DND-41 (cell line): ENCODE data around the gene SWSAP1.
"Not testable (repeated sequence)": the region's sequence is repeated elsewhere in the genome, so short reads cannot be mapped to it uniquely, and the experiment has no call there.

Experiments
- ATAC-seq: fragments of 200-7000 bp; cut with Tn5 transposase; 3 replicates; pipeline ENCODE4 v1.9.1; 2021; ENCODE audit warnings: low read depth; ENCODE audit not compliant: insufficient read depth
- DNase-seq: peaks from one replicate; pipeline ENCODE4 v3.0.0-alpha.2; 2020
- H2AFZ ChIP-seq: 2 replicates; pipeline ENCODE4 v1.6.0; 2012; ENCODE audit warnings: low read depth, low read length
- H3K27ac ChIP-seq: 2 replicates; pipeline ENCODE4 v1.5.1; 2012; ENCODE audit warnings: low read length, inconsistent platforms
- H3K27me3 ChIP-seq: fragments of 200-600 bp; sonication (generic); 2 replicates; pipeline ENCODE4 v1.6.0; 2012; ENCODE audit warnings: low read length, mild to moderate bottlenecking, inconsistent platforms; ENCODE audit not compliant: insufficient read depth, poor library complexity
- H3K36me3 ChIP-seq: 2 replicates; pipeline ENCODE4 v1.5.1; 2012; ENCODE audit warnings: low read length, inconsistent platforms; ENCODE audit not compliant: insufficient read depth
- H3K4me1 ChIP-seq: 2 replicates; pipeline ENCODE4 v1.5.1; 2012; ENCODE audit warnings: mild to moderate bottlenecking, low read length; ENCODE audit not compliant: insufficient read depth
- H3K4me2 ChIP-seq: 2 replicates; pipeline ENCODE4 v1.6.0; 2012; ENCODE audit warnings: mild to moderate bottlenecking, moderate library complexity, low read length, inconsistent platforms; ENCODE audit not compliant: insufficient read depth
- H3K4me3 ChIP-seq, 2 experiments: fragments of 200-600 bp in 1 of 2; shearing (Covaris generic) in 1 of 2; 2 replicates each; pipeline ENCODE4 v1.5.1; 2012 to 2016; ENCODE audit warnings: inconsistent platforms in 2 of 2, low read length in 2 of 2, mild to moderate bottlenecking in 2 of 2, low read depth in 1 of 2, moderate library complexity in 1 of 2
- H3K79me2 ChIP-seq: 2 replicates; pipeline ENCODE4 v1.6.0; 2012; ENCODE audit warnings: low read length, inconsistent platforms; ENCODE audit not compliant: insufficient read depth
- H3K9ac ChIP-seq: 2 replicates; pipeline ENCODE4 v1.6.0; 2012; ENCODE audit warnings: low read depth, mild to moderate bottlenecking, inconsistent platforms, low read length, moderate library complexity
- H3K9me3 ChIP-seq: 2 replicates; pipeline ENCODE4 v1.5.1; 2012; ENCODE audit warnings: low read length, moderate library complexity, mild to moderate bottlenecking, inconsistent platforms; ENCODE audit not compliant: insufficient read depth, severe bottlenecking
- H4K20me1 ChIP-seq: 2 replicates; pipeline ENCODE4 v1.6.0; 2012; ENCODE audit warnings: low read length; ENCODE audit not compliant: insufficient read depth
- EZH2 ChIP-seq: IDR thresholded peaks from 3 replicates; pipeline ENCODE4 v1.6.1; 2012; ENCODE audit warnings: borderline replicate concordance, low read depth, mild to moderate bottlenecking, moderate library complexity, low read length, inconsistent platforms; ENCODE audit not compliant: severe bottlenecking
- TF ChIP-seq, protein P1 (sequence below): IDR thresholded peaks from 2 replicates; pipeline ENCODE4 v1.5.1; 2012; ENCODE audit warnings: borderline replicate concordance, low read length, moderate library complexity, mild to moderate bottlenecking; ENCODE audit not compliant: poor library complexity, severe bottlenecking; ENCODE audit errors: extremely low read depth

SWSAP1 gene

DNA sequence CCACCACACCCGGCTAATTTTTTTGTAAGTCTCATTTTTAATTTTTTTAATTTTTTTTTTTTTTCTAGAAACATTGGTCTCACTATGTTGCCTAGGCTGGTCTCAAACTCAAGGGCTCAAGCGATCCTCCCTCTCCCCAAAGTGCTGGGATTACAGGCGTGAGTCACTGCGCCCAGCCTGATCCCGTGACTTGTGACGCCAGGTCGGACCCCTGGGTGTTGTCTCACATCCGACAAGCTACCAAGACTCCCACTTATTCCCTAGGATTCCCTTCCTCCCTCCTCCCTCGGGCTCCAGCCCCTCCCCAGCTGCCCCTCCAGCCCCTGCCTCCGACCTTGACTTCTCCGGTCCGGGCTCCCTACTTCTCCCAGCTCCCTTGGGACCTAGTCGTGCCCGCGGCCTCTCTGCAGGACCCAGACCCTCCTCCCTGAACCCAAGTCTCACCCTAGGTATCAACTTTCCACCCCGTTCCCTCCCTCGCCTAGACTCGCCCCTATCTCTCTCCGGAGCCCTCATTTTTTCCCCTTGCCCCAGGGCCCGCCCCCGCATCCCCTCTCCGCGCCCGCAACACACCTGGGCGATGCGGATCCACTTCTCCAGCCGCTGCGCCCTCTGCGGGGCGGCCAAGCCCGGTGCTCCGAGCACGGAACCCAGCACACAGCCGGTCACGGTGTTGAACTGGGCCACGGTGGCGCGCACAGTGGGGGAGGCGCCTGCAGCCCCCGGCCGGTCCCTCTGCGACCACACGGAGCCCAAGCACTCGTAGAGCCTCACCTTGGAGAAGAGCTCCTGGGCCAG is 31.6 kb downstream of the SWSAP1 start:
- Histone ChIP-seq H2AFZ (no peak overlapping the region), H3K36me3 (no peaks in the 10 kb centered on the region), H3K27ac (no peak overlapping the region), H3K9me3 (no peaks in the 10 kb centered on the region), H4K20me1 (no peaks in the 10 kb centered on the region), H3K4me3 (no peak overlapping the region), H3K4me1 (no peaks in the 10 kb centered on the region), H3K79me2 (no peaks in the 10 kb centered on the region), H3K4me2 (no peak overlapping the region), H3K9ac (no peak overlapping the region), H3K27me3 (no peaks in the 10 kb centered on the region)
- no peak for ATAC-seq
- no peak for DNase-seq
- TF ChIP-seq EZH2 = no peak
- TF ChIP-seq, protein P1, sequence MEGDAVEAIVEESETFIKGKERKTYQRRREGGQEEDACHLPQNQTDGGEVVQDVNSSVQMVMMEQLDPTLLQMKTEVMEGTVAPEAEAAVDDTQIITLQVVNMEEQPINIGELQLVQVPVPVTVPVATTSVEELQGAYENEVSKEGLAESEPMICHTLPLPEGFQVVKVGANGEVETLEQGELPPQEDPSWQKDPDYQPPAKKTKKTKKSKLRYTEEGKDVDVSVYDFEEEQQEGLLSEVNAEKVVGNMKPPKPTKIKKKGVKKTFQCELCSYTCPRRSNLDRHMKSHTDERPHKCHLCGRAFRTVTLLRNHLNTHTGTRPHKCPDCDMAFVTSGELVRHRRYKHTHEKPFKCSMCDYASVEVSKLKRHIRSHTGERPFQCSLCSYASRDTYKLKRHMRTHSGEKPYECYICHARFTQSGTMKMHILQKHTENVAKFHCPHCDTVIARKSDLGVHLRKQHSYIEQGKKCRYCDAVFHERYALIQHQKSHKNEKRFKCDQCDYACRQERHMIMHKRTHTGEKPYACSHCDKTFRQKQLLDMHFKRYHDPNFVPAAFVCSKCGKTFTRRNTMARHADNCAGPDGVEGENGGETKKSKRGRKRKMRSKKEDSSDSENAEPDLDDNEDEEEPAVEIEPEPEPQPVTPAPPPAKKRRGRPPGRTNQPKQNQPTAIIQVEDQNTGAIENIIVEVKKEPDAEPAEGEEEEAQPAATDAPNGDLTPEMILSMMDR = no peak

DNA sequence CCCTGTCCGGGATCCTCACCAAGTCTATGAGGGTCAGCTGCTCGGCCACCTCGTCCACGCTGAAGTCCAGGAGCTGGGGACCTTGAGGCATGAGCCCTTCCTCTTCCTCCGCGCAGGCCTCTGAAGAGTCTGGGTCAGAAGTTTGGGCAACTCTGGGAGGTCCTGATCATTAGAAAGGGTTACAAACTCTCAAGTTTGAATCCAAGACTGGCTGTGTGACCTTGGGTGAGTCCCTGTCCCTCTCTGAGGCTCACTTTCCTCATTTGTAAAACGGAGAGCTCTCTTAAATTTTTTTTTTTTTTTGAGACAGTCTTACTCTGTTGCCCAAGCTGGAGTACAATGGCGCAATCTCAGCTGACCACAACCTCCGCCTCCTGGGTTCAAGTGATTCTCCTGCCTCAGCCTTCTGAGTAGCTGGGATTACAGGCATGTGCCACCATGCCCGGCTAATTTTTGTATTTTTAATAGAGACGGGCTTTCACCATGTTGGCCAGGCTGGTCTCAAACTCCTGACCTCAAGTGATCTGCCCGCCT is 32.3 kb downstream of the SWSAP1 start:
- not testable (repeated sequence) for H2AFZ ChIP-seq, H3K4me1 ChIP-seq, H3K27ac ChIP-seq, ATAC-seq, H4K20me1 ChIP-seq, DNase-seq, H3K4me2 ChIP-seq, H3K27me3 ChIP-seq, H3K4me3 ChIP-seq, H3K9me3 ChIP-seq, H3K36me3 ChIP-seq, H3K79me2 ChIP-seq, H3K9ac ChIP-seq

DNA sequence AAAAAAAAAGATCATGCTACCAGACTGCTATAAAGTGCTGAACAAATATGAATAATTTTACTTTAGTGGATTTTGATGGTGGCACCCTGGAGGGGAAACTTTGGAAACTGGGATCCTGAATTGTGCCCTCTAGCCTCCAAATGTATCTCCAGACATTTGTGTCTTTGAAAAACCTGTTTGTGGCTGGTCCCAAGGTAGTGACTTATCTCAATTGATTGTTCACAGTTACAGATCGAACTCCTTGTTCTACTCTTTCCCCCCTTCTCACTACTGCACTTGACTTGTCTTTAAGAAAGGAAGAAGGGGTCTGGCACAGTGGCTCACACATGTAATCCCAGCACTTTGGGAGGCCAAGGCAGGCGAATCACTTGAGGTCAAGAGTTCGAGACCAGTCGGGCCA is 34.1 kb downstream of the SWSAP1 start:
- H2AFZ ChIP-seq = no peak overlapping the region
- no peak overlapping the region for H3K4me2 ChIP-seq
- no peaks in the 10 kb centered on the region for H3K9me3 ChIP-seq
- DNase-seq (no peak), ATAC-seq (no peak)
- TF ChIP-seq, protein P1 = no peak
- no peak for TF ChIP-seq EZH2
- no peaks in the 10 kb centered on the region for H3K27me3 ChIP-seq
- no peaks in the 10 kb centered on the region for H3K36me3 ChIP-seq
- no peaks in the 10 kb centered on the region for H3K4me1 ChIP-seq
- no peaks in the 10 kb centered on the region for H3K79me2 ChIP-seq
- H3K4me3 ChIP-seq = no peak overlapping the region
- no peak overlapping the region for H3K27ac ChIP-seq
- no peak overlapping the region for H3K9ac ChIP-seq
- H4K20me1 ChIP-seq = no peaks in the 10 kb centered on the region

DNA sequence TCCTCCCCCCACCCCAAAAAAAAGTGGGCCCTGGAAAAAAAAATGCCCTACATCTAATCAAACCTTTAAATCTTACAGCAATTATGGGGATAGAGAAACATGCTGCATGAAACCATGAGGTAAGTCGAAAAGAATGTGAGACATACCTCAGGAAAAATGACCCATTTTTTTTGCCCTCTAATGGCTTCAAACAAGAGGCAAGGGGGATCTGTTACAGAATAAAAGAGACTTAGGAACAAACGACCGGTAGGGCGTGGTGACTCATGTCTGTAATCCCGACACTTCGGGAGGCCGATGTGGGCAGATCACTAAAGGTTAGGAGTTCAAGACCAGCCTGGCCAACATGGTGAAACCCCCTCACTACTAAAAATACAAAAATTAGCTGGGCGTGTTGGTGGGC is 36.2 kb downstream of the SWSAP1 start:
- no peak overlapping the region for H3K4me3 ChIP-seq
- no peak overlapping the region for H2AFZ ChIP-seq
- H3K27me3 ChIP-seq = no peaks in the 10 kb centered on the region
- no peaks in the 10 kb centered on the region for H3K79me2 ChIP-seq
- no peaks in the 10 kb centered on the region for H3K36me3 ChIP-seq
- DNase-seq (no peak), ATAC-seq (no peak)
- no peak overlapping the region for H3K9ac ChIP-seq
- H3K27ac ChIP-seq = no peak overlapping the region
- H3K4me1 ChIP-seq = no peaks in the 10 kb centered on the region
- no peak for TF ChIP-seq EZH2
- TF ChIP-seq, protein P1 = no peak
- no peaks in the 10 kb centered on the region for H4K20me1 ChIP-seq
- H3K4me2 ChIP-seq = no peak overlapping the region
- no peaks in the 10 kb centered on the region for H3K9me3 ChIP-seq
